Measurements from ENCODE around the gene PTPRG. TPM values are rescaled to one million over a fixed set of nuclear protein-coding genes. Genes with fewer than 3 reads are reported as not detected.

PTPRG gene
- total and polyA plus RNA-seq, 2 donors (not counting 3 experiments of a cell fraction or from before 2014, with no cell fraction given), result 8.9 to 39.1 TPM

DNA sequence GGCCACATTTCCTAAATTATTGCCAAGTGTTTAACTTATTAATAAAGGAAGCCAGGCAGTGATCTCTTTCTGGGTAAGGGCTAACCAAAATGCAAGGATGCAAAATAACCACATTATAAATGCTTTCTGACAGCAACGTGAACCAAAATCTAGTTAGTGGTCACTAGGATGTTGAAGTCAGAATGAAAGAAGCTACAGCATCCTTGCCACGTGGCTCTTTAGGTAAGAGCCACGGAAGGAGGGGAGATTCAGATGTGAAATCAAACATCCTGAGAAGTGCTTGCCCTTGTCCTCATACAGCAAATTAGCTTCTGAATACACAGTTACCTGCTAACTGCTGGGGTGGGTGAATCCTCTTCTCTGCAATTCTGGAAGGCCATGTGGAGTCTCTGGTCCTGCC, 565.7 kb downstream of the PTPRG start:
- Histone ChIP-seq H3K4me1 (ENCODE audit: control insufficient read depth, extremely low read depth, insufficient read depth, low read length) (no peaks in the 10 kb centered on the region), H3K27ac (ENCODE audit: insufficient read depth, low read depth, low read length) (no peak overlapping the region), H3K4me3 (replicated peaks in 1 of 3; ENCODE audit: insufficient read depth in 1 of 3, low read depth in 1 of 3, low read length in 3 of 3) (no peak overlapping the region), H3K9me3 (replicated peaks; ENCODE audit: control insufficient read depth, insufficient read depth, low read length) (no peaks in the 10 kb centered on the region), H3K9me1 (replicated peaks; ENCODE audit: control insufficient read depth, extremely low read depth, insufficient read depth, low read length) (no peaks in the 10 kb centered on the region), H3K79me2 (ENCODE audit: control insufficient read depth, insufficient read depth, low read length) (no peaks in the 10 kb centered on the region), H2AFZ (ENCODE audit: low read depth, low read length) (no peak overlapping the region), H3K27me3 (ENCODE audit: control insufficient read depth in 2 of 2, insufficient read depth in 2 of 2, low read length in 2 of 2) (no peaks in the 10 kb centered on the region), H3K9ac (replicated peaks; ENCODE audit: extremely low read depth, insufficient read depth, low read length) (no peak overlapping the region), H4K20me1 (replicated peaks; ENCODE audit: control insufficient read depth, extremely low read depth, insufficient read depth, low read length) (no peaks in the 10 kb centered on the region), H3K4me2 (ENCODE audit: insufficient read depth, low read length) (no peak overlapping the region), H3K36me3 (ENCODE audit: control insufficient read depth in 2 of 2, extremely low read depth in 1 of 2, insufficient read depth in 2 of 2, low read length in 2 of 2) (no peaks in the 10 kb centered on the region)
- FAIRE-seq (no peak), DNase-seq (ENCODE audit: low read depth, low spot score) (no peak)
- intact Hi-C loops (cut with micrococcal nuclease) (no loop called here), dilution Hi-C loops (cut with MboI; ENCODE audit: extremely low pct_ligation_motif_present, low sequenced_read_pairs) (no loop called here)
- BruUV-seq (replicated peaks), result no TSS peak
- POLR2A ChIA-PET, result no interaction called here
- CTCF ChIA-PET, result interaction anchor here (0.8 to 1.7 kb wide), 2 partner anchors 34 to 61 kb away, joined by 3 to 7 read pairs; no protein-coding TSS in a partner anchor
- TF ChIP-seq, protein P1, sequence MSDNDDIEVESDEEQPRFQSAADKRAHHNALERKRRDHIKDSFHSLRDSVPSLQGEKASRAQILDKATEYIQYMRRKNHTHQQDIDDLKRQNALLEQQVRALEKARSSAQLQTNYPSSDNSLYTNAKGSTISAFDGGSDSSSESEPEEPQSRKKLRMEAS (IDR thresholded peaks at IDR 0.05; ENCODE audit: insufficient read depth, insufficient read length), result no peak
- TF ChIP-seq JUN (IDR thresholded peaks at IDR 0.05; ENCODE audit: borderline replicate concordance, insufficient read depth, insufficient read length, low read depth) (no peak), GATA2 (IDR thresholded peaks at IDR 0.05; ENCODE audit: insufficient read depth, insufficient read length, low read depth, low read length) (no peak), POLR2AphosphoS5 (IDR thresholded peaks at IDR 0.05; ENCODE audit: insufficient read depth, low read depth, low read length) (no peak), EZH2 (IDR thresholded peaks at IDR 0.05; ENCODE audit: borderline replicate concordance, low read depth, low read length, severe bottlenecking) (no peak), MYC (IDR thresholded peaks at IDR 0.05; ENCODE audit: low read depth, low read length) (no peak), FOS (IDR thresholded peaks at IDR 0.05; ENCODE audit: borderline replicate concordance, insufficient read depth, low read length) (no peak), POLR2A (IDR thresholded peaks at IDR 0.05; ENCODE audit: low read depth, low read length) (no peak)
- TF ChIP-seq, protein P2, sequence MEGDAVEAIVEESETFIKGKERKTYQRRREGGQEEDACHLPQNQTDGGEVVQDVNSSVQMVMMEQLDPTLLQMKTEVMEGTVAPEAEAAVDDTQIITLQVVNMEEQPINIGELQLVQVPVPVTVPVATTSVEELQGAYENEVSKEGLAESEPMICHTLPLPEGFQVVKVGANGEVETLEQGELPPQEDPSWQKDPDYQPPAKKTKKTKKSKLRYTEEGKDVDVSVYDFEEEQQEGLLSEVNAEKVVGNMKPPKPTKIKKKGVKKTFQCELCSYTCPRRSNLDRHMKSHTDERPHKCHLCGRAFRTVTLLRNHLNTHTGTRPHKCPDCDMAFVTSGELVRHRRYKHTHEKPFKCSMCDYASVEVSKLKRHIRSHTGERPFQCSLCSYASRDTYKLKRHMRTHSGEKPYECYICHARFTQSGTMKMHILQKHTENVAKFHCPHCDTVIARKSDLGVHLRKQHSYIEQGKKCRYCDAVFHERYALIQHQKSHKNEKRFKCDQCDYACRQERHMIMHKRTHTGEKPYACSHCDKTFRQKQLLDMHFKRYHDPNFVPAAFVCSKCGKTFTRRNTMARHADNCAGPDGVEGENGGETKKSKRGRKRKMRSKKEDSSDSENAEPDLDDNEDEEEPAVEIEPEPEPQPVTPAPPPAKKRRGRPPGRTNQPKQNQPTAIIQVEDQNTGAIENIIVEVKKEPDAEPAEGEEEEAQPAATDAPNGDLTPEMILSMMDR (IDR thresholded peaks at IDR 0.05; ENCODE audit: extremely low read depth in 1 of 2, insufficient read depth in 1 of 2, low read depth in 1 of 2, low read length in 2 of 2), result no peak
